Fibroblast of pulmonary artery (primary cell): ENCODE results near the gene PCDH9.

Source experiments
- DNase-seq: peaks from one replicate; pipeline ENCODE4 v3.0.0-alpha.2; 2010; ENCODE audit warnings: low read depth
- H3K4me3 ChIP-seq: replicated peaks from 2 replicates; pipeline ENCODE4 v1.5.1; 2011; ENCODE audit warnings: low read depth, mild to moderate bottlenecking, control low read depth, low read length, moderate library complexity
- CTCF ChIP-seq: IDR thresholded peaks from 2 replicates; pipeline ENCODE4 v1.5.1; 2011; ENCODE audit warnings: mild to moderate bottlenecking, control low read depth, low read length, inconsistent platforms; ENCODE audit errors: missing control alignments

Gene PCDH9

GRCh38 chr13:66663711-66664110, 566.4 kb downstream of the PCDH9 start:
- TF ChIP-seq CTCF = no peak
- no peak for DNase-seq
- no peak overlapping the region for H3K4me3 ChIP-seq

DNA sequence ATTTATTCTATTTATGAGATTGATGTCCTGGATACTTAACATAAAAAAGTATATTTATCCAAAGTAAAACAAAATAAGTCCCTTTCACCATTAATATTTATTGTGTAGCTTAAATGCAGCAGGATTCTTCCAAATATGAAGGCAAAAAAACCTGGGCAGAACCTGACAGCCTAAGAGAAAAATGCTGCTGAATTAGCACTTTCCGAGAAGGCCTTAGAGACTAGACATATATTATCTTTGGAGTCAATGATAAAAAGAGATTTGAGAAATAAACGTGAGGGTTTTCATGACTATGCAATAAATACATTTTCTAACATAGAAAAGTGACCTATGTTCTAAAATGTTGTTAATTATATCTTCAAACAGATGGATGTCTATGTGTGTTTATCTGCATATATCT, 566.9 kb downstream of the PCDH9 start:
- no peak overlapping the region for H3K4me3 ChIP-seq
- no peak for DNase-seq
- no peak for TF ChIP-seq CTCF

DNA sequence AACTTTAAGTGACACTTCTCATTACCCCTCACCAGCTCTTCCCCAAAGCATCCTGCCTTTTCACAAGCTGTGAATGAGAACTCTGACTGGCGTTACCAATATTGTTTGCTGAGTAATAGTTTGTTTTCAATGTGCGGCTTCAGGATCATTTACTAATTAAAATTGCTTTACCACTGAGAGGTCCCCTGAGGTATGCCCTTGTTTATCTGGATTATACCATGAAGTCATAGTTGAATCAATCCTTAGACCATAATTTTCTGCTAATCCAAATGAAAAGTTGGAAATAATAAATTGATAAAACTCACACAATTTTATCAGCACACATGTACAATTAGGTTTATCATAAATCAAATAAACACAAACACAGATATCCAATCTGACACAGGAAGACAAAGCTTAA, 568.8 kb downstream of the PCDH9 start:
- no peak for DNase-seq
- H3K4me3 ChIP-seq = no peak overlapping the region
- TF ChIP-seq CTCF = no peak

DNA sequence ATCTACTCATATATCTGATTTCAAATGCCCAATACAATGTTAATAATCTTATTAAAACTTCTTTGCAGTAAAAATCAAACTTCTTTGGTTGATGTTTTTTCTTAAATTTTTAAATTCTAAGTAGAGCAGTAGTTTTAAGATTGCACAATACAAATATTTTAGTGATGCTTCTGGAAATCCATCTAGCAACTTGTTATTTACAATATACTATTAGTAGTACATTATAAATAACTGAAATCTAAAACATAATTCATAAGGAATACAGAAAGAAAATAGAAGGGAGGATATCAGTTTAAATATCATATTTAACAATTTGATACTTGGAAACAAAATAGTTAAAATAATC, 569.7 kb downstream of the PCDH9 start:
- no peak for DNase-seq
- H3K4me3 ChIP-seq = no peak overlapping the region
- no peak for TF ChIP-seq CTCF

DNA sequence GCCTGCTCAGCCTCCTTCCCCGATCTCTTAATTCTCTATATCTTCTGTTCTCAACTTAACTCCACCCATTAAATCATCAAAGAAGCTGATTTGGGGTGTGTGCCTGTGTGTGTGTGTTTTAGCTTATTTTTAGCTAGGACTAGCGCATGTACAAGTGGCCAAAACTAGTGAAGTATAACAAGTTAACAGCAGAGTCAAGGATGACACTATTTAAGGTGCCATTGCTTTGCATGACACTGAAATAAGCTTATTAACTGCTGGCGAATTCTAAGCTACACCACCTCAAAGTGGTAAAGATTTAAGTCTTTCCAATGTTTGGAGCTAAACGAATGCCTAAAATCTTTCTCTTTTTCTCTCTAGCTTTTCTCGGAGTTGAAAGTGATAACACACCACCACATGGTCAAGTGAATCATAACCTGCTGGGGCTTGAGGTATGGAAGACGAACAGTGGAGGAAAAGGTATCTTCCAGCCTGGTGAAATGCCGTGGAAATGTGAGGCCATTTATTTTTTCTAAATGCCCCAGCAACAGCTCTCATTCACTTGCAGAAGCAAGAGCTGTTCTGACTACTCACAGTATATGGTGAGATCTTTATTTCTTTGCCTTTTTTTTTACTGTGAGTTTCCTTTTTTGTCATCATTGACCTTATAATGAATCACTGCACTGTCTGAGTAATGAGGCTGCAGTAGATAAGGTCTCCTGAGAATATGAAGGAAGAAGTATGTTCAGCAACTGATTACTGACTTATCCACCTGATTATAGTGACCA, 570.3 kb downstream of the PCDH9 start:
- H3K4me3 ChIP-seq = peak overlapping the region; percentile 10
- no peak for TF ChIP-seq CTCF
- DNase-seq = peak; percentile 76

GRCh38 chr13:66659286-66659685, 570.9 kb downstream of the PCDH9 start:
- H3K4me3 ChIP-seq = no peak overlapping the region
- no peak for TF ChIP-seq CTCF
- peak; percentile 15 for DNase-seq

DNA sequence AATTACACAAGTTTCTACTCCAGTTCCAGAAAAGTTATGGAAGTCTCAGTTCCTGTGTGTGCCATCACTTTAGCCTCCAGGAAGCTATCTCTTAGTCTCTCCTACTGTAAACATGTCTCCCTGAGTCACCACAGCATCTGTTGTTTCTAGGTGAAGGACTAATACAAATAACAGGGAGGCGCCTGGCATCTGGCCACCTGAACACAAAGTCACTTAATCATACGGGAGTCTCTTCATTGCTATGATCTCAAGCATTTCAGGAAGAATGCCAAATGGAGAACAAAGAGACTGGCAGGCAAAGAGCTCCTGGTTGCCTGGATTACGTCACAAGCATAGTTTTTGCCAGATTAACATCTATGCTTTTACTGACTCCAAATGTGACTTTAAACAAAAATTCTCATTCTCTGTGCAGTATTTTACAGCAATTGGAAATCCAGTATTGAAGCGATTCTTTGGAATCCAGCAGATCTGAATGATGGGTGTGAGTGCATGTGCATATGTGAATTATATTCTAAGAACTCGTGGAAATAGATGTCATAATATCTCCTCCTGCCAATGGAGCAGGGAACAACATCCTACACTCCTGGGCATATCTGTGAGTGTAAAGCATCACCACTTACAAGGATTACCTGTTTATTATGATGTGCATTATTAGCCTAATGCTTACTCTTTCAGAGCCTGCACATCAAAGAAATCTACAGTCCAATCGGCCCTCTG, 572.8 kb downstream of the PCDH9 start:
- DNase-seq = peak; percentile 99
- no peak for TF ChIP-seq CTCF
- H3K4me3 ChIP-seq = no peak overlapping the region
